GM19324 (cell line): ENCODE measurements around the gene LAPTM5.
A peak's percentile ranks its signal among the peaks of the same experiment; 100 is the strongest.

Experiments used
- ATAC-seq: cut with Tn5 transposase; IDR thresholded peaks from one replicate; pipeline ENCODE4 v1.9.1; 2021; ENCODE audit warnings: mild to moderate bottlenecking, moderate library complexity; ENCODE audit not compliant: unreplicated experiment, low FRiP score

LAPTM5 gene

GRCh38 chr1:30745834-30746208 lies 11.8 kb downstream of the LAPTM5 start:
- ATAC-seq, result no peak

GRCh38 chr1:30745156-30745833 lies 12.3 kb downstream of the LAPTM5 start:
- no peak for ATAC-seq

GRCh38 chr1:30744060-30744756 lies 13.4 kb downstream of the LAPTM5 start:
- ATAC-seq, result peak; percentile 29

GRCh38 chr1:30743584-30744059 lies 14.0 kb downstream of the LAPTM5 start:
- peak; percentile 39 for ATAC-seq

- no peak for ATAC-seq
Measured at GRCh38 chr1:30742963-30743559, 14.5 kb downstream of the LAPTM5 start.

- ATAC-seq, result no peak
Measured at GRCh38 chr1:30742300-30742962, 15.1 kb downstream of the LAPTM5 start.

- no peak for ATAC-seq
Measured at GRCh38 chr1:30741239-30741894, 16.2 kb downstream of the LAPTM5 start.

GRCh38 chr1:30740251-30741238 lies 17.0 kb downstream of the LAPTM5 start:
- ATAC-seq, result no peak

- no peak for ATAC-seq
Measured at GRCh38 chr1:30739601-30740000, 18.0 kb downstream of the LAPTM5 start.

- ATAC-seq, result no peak
Measured at GRCh38 chr1:30738715-30739559, 18.6 kb downstream of the LAPTM5 start.

GRCh38 chr1:30738040-30738714 lies 19.4 kb downstream of the LAPTM5 start:
- no peak for ATAC-seq

GRCh38 chr1:30737357-30738039 lies 20.1 kb downstream of the LAPTM5 start:
- ATAC-seq, result no peak

- no peak for ATAC-seq
Measured at GRCh38 chr1:30735668-30736498, 21.7 kb downstream of the LAPTM5 start.

- no peak for ATAC-seq
Measured at GRCh38 chr1:30735124-30735523, 22.4 kb downstream of the LAPTM5 start.

GRCh38 chr1:30734580-30734979 lies 23.0 kb downstream of the LAPTM5 start:
- no peak for ATAC-seq

GRCh38 chr1:30734106-30734505 lies 23.5 kb downstream of the LAPTM5 start:
- ATAC-seq, result no peak

GRCh38 chr1:30733493-30733892 lies 24.1 kb downstream of the LAPTM5 start:
- ATAC-seq, result no peak
